T-helper 1 cell (primary cell): ENCODE measurements around the gene PSMB11.

ENCODE experiments used
- DNase-seq, 5 donors: peaks; one replicate each; pipeline ENCODE4 v3.0.0-alpha.2; 2012 to 2020

PSMB11 gene

GRCh38 chr14:23060536-23061260, 18.7 kb downstream of the PSMB11 start:
- DNase-seq, result no peak

GRCh38 chr14:23062002-23062401, 20.0 kb downstream of the PSMB11 start:
- no peak for DNase-seq

- DNase-seq, result no peak
These were observed 21.6 kb downstream of the PSMB11 start for GRCh38 chr14:23063601-23064000.

- no peak for DNase-seq
These were observed 24.4 kb downstream of the PSMB11 start for GRCh38 chr14:23066368-23066767.

GRCh38 chr14:23066855-23067744, 25.1 kb downstream of the PSMB11 start:
- DNase-seq, result no peak

- DNase-seq, result no peak
These were observed 26.1 kb downstream of the PSMB11 start for GRCh38 chr14:23067847-23068788.

- DNase-seq, result peak in 4 of 5 donors; percentile 51 to 79 (median 68)
These were observed 26.9 kb downstream of the PSMB11 start for GRCh38 chr14:23068789-23069412.

GRCh38 chr14:23069413-23069806, 27.4 kb downstream of the PSMB11 start:
- no peak for DNase-seq

GRCh38 chr14:23070262-23071129, 28.5 kb downstream of the PSMB11 start:
- no peak for DNase-seq

- peak; percentile 58 to 79 (median 69) for DNase-seq
These were observed 29.4 kb downstream of the PSMB11 start for GRCh38 chr14:23071244-23071920.

- DNase-seq, result no peak
These were observed 30.0 kb downstream of the PSMB11 start for GRCh38 chr14:23071921-23072539.

- DNase-seq, result no peak
These were observed 32.9 kb downstream of the PSMB11 start for GRCh38 chr14:23074906-23075305.

GRCh38 chr14:23076785-23077408, 34.9 kb downstream of the PSMB11 start:
- no peak for DNase-seq

GRCh38 chr14:23077962-23078361, 36.0 kb downstream of the PSMB11 start:
- no peak for DNase-seq

- no peak for DNase-seq
These were observed 36.7 kb downstream of the PSMB11 start for GRCh38 chr14:23078692-23079116.

- no peak for DNase-seq
These were observed 37.7 kb downstream of the PSMB11 start for GRCh38 chr14:23079716-23080115.

GRCh38 chr14:23080474-23080873, 38.5 kb downstream of the PSMB11 start:
- DNase-seq, result no peak

GRCh38 chr14:23085458-23085857, 43.4 kb downstream of the PSMB11 start:
- no peak for DNase-seq

- DNase-seq, result no peak
These were observed 44.6 kb downstream of the PSMB11 start for GRCh38 chr14:23086565-23086964.
